Kidney capillary endothelial cell (primary cell): ENCODE results near the gene ST3GAL3.
A peak's percentile ranks its signal among the peaks of the same experiment; 100 is the strongest.
"Not testable (repeated sequence)": the region's sequence is repeated elsewhere in the genome, so short reads cannot be mapped to it uniquely, and the experiment has no call there.

Experiments used
- DNase-seq: peaks from one replicate; pipeline ENCODE4 v3.0.0-alpha.2; 2018; ENCODE audit warnings: low spot score

ST3GAL3 gene

DNA sequence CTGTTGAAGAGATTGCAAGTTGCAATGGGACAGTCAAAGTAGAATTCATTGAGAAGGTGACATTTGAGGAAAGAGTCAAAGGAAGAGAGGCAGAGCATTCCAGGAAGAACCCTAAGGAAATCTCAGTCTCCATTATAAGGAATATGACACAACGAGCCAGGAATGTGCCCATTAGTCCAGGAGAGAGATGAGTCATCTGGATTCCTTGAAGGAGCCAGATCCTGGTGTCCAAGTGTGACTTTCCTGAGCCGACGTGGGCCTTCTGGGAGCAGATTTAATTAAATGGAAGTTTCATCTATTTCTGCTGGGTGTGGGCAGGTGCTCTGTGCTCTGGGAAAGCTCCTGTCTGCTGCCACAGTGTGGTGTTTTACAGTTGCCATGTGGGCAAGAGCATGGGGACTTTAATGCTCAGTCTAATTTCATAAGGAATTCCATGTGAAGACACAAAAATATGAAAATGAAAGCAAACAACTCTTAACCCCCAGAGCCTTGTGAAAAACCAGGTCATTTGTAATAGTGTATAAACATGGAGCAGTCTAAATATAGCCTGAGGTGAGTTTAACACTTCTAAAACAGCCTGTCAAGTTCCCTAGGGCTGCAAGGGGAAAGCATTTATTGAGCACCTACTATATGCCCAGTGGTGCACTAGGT lies 114.8 kb downstream of the ST3GAL3 start:
- peak; percentile 93 for DNase-seq

DNA sequence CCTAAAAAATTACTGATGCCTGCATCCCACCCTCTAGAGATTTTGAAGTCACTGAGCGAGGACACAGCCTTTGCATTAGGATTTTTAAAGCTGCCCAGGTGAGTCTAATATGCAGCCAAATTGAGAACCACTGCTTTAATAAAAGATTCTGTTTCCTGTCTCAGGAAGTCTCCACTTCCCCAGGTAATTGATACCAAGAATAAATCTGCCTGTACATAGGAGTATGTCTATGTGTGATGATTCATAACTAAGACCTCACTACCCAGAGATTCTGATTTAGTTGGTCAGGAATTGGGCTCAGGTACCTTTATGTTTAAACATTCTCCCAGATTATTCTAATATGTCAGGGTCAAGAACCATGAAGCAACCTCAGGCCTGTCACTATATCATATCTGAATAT lies 117.5 kb downstream of the ST3GAL3 start:
- no peak for DNase-seq

DNA sequence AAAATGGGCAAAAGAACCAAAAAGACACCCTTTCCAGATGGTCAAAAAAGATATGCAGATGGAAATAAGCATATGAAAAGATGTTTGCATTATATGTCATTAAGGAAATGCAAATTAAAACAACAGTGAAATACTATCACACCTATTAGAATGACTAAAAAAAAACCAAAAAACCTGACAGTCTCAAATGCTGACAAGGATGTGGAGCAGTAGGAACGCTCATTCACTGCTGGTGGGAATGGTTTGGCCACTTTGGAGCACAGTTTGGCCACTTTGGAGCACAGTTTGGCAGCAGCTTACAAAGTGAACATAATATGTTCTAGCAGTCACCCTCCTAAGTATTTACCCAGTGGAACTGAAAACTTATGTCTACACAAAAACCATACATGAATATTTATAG lies 121.2 kb downstream of the ST3GAL3 start:
- DNase-seq, result no peak

DNA sequence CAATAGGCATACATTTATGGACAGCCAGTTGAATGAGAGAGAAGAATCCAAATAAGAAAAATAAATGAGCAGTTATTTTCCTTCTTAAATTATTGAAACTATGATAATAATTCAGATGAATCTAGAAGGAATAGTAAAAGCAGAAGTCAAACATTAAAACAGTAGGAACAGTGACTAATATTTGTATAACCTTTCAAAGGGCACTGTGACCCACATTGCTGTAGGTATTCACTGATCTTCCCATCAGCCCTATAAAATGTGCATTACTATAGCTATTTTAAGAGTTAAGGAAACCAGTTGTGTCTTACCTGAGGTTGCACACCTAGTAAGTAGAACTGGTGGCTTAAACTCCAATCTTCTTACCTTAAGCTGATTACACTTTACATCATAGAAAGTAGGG lies 123.5 kb downstream of the ST3GAL3 start:
- no peak for DNase-seq

DNA sequence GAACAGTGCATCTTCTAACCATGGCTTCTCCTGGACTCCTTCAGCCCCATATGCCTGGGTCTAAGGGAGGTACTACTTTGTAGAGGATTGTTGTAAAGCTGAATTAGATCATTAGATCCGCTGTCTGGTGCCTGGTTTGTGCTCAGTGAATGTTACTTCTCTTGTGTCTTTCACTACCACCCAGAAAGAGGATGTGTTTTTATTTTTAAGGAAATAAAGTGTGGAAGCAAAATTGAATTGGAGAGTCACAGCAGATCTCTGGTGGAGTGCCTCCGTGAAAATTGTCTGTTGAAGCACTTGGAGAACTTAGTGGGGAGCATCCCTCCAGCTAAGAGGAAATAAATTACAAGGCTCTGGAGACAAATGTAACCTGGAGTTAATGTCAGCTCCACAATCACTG lies 124.5 kb downstream of the ST3GAL3 start:
- no peak for DNase-seq

DNA sequence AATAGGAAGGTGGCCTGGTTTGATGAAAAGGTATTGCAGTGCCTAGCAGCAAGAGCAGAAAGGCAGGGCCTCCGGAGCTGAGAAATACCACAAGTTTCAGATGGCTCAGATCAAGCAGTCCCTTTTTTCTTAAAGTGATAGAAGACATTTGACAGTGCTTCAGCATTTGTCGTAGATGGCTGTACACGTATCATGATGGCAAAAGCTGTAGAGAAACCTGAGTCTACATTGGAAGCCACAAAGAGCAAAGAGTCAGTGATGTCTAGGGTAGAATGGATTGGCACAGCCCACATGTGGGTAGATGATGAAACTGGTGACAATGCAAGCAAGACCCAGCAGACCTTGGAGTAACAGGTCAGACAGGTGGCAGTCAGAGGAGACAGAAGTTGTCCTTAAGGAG lies 124.9 kb downstream of the ST3GAL3 start:
- no peak for DNase-seq

DNA sequence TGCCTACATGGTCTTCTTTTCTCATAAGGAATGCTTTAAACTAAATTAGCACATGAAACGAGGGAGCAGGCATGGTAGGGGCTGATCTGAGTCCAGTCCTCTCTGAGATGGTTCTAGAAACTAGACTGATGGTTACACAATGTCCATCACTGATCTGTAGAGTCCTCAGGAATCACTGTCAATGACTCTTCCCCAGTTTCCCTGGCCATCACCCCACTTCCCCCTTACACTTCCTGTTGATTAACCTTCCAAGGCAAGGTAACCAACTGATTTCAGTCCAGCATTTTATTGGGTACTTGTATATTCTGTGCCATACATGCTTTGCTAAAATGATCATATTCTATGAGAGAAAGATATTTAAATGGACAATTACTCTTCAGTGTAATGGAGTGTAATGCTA lies 125.7 kb downstream of the ST3GAL3 start:
- no peak for DNase-seq

DNA sequence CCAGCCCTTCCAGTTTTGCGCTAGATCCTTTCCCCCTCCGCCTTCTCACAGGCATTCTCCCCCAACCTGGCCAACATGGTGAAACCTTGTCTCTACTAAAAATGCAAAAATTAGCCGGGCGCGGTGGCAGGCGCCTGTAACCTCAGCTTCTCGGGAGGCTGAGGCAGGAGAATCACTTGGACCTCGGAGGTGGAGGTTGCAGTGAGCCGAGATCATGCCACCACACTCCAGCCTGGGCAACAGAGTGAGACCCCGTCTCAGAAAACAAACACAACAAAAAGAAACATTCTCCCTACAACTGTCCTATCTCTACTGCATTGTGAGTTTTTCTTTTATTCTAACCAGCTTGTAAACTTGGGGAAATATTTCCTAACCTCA lies 126.6 kb downstream of the ST3GAL3 start:
- not testable (repeated sequence) for DNase-seq

DNA sequence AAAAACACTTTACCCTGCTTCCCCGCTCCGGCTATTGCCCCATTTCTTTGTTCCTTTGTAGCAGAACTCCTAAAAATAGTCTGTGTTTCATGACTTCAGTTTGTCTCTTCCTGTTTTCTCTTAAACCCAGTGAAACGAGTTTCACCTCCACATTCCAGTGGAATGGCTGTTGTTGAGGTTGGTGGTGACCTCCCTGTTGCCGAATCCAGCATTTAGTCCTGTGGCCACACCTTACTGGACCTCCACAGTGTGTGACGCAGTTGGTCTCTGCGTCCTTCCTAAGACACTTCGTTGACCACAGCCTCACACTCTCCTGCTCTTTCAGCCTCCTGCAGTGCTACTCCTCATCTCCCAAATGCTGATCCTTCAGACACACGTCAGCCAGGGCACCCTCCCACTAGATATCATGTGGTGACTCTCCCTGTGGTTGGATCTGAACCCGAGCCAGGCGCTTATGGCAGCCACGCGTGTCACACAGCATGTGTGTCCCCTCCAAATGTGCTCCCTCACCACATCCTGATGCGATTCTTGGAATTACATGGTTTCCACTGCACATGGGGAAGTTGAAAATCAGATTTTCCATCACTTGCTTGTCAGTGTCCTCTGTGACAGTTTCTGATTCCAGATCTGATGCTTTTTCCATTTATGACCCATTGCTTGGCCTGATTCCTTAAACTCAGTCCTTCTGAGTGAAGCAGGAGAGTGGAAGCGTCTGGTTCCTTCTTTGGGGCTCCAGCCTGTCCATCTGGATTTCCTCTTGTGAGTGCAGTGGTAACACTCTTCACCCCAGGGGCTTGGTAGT lies 127.1 kb downstream of the ST3GAL3 start:
- no peak for DNase-seq

DNA sequence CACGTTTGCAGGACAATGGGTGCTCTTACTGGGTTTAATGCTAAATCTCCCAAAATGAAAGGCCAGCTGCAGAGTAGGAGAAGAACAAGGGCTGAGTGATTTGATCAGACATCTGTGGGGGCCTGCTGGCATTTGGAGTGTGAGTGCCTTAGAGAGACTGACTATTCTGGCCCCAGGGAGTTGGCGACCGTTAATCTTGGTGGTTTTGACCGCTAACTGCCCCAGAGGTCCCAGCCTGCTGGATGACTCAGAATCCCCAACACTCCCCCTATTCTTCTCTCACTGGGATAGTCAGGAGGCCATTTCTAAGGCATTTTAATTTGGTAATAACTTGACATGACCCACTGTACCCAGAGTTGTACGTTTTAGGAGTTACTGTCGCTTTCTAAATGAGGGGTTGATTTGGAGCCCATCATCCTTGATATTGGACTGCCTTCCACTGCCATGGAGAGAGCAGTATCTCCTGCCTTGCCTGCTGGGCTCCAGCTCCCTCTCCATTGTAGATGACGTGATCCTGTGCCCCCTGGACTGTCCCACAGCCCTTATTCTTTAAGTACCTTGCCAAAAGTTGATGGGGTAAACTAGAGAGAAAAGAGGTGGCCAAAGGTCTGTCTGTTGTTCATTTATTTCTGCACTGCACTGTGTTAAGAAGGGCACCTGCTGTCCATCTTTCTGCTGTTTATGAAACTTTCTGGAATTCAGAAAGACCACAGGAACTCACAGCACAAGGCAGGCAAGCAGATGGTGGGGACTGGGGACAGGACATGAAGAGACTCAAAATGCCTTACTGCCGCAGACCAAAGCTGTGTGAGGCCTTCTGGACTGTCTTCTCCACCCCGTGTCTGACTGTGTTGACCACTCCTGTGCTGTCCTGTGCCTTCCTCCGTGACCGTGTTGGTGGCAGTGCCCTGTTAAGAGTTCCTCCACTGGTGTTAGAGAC lies 128.0 kb downstream of the ST3GAL3 start:
- DNase-seq, result peak; percentile 9

DNA sequence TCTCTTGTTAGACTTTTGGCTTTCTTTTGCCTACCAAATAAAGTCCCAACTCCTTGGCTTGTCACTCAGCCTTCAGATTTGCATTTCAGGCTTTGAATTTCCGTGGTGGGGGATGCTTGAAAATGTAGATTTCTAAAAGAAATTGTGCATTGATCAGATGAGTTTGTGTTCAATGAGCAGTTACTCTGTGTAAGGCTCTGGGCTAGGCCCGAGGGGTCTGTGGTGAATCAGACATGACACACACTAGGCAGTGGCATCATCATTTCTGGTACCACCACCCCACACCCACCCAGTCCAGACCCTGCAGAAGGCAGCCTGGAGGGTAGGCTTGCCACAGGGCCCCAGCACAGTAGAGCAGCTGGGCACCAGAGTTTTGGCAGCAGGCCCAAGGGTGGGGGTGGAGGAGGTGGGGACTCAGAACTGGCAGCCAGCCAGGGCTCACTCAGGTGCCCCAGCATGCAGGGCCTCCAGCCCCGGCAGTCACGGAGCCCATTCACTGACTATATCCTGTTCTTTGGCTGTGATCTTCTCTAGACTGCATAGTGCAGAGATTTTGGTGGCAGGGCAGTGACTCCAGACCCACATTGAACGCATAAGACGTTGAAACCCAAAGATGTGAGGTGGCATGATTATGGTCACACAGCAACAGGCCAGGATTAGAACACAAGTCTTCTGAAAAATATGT lies 129.1 kb downstream of the ST3GAL3 start:
- DNase-seq, result no peak

DNA sequence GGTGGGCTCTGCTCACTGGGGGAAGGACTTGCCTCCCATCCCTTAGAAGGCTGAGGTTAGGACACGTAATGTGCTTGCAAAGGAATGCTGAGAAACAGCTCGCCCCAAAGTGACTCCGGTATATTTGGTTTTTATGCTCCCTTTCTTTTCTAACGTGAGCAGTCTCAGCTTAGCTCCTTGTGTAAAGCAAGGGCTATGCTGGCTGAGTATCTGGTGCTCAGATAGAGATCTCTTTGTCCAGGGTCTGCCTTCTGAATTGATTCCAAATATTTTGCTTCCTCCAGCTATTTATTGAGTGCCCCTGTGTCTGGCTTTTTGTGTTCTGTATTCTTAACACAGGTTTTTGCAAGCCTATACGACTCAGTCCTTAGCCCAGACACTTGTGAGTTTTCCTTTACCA lies 131.7 kb downstream of the ST3GAL3 start:
- DNase-seq, result no peak

DNA sequence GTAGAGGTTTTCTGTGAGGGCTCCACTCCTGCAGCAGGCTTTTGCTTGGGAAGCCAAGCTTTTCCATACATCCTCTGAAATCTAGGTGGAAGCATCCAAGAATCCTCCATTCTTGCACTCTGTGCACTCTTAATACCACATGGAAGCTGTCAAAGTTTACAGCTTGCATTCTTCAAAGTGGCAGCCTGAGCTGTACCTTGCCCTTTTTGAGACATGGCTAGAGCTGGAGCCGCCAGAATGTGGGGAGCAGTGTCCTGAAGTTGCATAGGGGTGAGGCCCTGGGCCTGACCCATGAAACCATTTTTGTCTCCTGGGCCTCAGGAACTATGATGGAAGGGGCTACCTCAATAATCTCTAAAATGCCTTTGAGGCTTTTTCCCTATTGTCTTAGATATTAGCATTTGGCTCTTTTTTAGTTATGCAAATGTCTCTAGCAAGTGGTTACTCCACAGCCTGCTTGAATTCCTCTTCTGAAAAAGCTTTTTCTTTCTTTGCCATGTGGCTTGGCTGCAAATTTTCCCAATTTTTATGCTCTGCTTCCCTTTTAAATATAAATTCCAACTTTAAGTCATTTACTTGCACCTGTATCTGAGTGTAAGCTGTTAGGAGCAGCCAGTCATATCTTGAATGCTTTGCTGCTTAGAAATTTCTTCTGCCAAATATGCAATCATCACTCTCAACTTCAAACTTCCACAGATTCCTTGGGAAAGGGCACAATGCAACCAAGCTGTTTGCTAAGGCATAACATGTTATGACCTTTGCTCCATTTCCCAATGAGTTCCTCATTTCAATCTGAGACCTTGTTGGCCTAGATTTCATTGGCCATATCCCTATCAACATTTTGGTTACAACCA lies 134.2 kb downstream of the ST3GAL3 start:
- DNase-seq, result no peak

DNA sequence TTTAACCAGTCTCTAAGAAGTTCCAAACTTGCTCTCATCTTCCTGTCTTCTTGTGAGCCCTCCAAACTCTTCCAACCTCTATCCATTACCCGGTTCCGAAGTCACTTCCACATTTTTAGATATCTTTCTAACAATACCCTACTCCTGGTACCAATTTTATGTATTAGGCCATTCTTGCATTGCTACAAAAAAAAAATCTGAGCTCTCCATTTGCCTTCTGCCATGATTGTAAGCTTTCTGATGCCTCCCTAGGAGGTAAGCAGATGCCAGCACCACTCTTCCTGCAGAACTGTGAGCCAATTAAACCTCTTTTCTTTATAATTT lies 134.8 kb downstream of the ST3GAL3 start:
- DNase-seq, result no peak

DNA sequence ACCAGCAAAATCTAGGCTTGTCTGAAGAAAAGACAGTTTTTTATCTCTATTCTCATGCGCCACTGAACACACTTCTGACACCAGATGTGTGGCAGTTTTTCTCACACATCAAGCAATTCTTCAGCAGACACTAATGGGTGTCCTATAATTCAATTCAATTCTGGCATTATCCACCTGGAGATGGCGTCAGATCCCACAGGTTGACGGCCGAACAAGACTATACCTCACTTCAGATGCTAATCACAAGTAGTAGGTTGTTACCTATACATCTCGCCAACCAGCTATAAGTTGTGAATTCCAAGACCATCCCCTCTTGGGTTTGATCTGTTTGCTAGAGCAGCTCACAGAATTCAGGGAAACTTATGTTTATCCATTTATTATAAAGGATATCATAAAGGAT lies 136.3 kb downstream of the ST3GAL3 start:
- no peak for DNase-seq

DNA sequence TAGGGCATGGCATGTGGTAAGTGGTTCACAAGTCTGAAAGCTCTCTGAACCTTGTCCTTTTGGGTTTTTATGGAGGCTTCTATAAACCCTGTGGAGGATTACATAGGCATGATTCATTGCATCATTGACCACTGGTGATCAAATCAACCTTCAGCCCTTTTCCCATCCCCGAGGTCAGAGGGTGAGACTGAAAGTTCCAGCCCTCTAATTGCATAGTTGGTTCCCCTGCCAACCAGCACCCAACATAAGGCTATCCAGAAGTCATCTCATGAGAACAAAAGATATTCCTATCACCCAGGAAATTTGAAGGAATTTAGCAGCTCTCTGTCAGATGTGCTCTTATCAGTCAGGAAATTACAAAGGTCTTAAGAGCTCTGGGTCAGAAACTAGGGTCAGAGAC lies 136.8 kb downstream of the ST3GAL3 start:
- DNase-seq, result no peak

DNA sequence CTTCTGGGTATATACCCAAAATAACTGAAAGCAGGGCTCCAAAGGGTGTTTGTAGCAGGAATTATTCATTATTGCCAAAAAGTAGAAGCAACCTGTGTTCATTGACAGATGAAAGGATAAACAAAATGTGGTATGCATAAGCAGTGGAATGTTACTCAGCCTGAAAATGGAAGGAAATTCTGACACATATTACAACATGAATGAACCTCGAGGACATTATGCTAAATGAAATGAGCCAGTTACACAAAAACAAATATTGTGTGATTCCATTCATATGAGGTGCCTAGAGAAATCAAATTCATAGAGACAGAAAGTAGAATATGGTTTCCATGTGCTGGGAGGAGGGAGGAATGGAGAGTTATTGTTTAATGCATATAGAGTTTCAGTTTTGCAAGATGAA lies 140.0 kb downstream of the ST3GAL3 start:
- DNase-seq, result no peak

DNA sequence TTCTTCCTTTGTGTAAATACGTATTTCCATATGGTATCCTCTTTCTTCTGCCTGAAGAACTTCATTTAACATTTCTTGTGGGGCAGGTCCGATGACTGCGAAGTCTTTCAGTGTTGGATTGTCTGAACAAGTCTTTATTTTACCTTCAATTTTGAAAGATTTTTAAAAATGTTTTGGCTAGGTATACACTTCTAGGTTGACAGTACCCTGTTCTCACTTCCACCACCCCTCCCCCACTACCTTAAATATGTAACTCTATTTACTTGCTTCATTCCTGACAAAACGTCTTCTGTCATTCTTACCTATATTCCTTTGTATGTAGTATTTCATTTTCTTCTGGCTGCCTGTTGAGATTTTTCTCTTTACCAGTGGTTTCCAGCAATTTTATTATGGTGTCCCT lies 140.5 kb downstream of the ST3GAL3 start:
- no peak for DNase-seq

DNA sequence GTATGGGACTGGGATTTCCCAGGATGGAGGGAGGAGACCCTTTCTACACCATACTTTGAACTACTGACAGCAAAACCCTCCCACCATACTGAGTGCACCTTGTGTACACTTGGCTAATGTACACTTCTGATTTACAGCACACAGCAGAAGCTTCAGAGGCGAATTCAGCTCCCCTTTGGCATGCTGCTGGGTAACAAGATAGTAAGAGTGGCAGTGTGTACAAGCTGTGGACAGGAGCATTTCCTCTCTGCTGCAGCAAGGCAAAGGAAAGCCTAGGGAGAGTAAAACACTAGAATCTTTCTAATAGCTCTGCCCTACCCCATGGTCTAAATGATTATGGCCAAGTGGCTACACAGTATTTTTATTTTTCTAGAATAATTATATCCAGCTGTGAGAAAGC lies 142.3 kb downstream of the ST3GAL3 start:
- DNase-seq, result no peak

DNA sequence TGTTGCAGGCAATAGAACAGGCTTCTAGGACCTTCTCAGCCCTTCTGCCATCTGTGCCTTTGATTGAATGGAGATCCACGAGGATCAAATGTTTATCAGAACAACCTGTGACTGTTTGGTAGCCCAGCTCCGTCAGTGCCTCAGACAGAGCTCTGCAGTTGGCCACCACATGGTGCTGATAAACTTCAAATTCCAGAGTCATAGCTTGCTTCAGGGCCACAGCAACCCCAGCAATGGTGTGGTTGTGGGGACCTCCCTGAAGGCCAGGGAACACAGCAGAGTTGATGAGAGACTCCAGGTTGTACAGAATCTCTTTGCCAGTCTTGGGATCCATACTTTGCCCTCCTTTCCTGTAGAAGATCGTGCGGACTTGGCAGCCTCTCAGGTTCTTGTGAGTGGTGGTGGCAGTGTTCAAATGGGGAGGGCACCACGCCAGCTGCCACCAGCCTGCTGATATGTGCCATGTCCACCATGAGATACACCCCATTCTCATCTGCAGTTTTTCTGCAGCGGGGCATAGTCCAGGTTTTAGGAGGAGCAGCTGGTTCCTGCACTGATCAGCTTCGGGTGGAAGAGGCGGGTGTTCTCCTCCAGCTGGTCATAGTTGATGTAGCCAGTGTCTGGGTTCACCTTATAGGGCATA lies 143.4 kb downstream of the ST3GAL3 start:
- DNase-seq, result no peak
